Measurements from ENCODE around the gene DAP. TPM values are rescaled to one million over a fixed set of nuclear protein-coding genes. Genes with fewer than 3 reads are reported as not detected.

The DAP gene
- polyA plus RNA-seq, 3 donors, result 60.9 to 69.0 (median 62.3) TPM

DNA sequence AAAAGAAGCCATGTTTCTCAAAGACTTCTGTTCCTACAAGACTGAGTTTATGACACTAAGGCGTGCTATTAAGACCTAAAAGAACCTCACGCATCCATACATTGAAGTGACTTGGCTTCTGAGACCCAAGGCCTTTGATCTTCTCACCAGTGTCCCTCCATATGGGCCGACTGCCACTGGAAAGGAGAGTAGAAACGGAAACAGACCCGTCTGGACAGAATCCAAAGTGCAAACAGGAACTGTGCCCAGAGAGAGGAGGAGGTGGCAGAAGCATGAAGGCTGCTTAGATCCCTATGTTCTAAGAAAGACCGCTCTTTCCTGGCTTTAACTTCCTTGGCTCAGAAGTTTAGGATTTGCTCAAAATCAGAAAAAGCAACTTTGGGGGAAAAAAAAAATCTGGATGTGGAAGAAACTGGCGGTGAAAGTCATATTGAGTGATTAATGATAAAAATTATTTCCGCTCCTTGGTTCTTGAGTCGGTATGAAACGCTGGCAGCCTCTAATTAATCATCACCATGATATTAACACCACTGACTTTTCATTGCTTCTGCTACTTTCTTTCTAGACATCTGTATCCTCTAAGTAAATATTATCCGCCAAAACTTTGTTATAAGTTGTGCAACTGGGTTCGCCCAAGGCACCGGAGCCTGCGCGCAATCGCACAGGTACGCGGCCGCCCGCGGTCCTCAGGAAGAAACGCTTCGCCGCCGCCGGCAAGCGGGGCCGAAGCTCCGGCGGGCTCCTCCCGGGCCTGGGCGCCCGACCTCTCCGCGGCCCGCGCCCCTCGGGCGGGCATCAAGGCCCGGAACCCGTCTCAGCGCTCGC lies 726 bp downstream of the DAP start:
- DNase-seq, result peak; percentile 40 to 65 (median 59)
- H3K9me3 ChIP-seq (replicated peaks in 1 of 2; ENCODE audit: control insufficient read depth in 1 of 2, insufficient read depth in 1 of 2, low read length in 2 of 2), result no peaks in the 10 kb centered on the region
- TF ChIP-seq, protein P1, sequence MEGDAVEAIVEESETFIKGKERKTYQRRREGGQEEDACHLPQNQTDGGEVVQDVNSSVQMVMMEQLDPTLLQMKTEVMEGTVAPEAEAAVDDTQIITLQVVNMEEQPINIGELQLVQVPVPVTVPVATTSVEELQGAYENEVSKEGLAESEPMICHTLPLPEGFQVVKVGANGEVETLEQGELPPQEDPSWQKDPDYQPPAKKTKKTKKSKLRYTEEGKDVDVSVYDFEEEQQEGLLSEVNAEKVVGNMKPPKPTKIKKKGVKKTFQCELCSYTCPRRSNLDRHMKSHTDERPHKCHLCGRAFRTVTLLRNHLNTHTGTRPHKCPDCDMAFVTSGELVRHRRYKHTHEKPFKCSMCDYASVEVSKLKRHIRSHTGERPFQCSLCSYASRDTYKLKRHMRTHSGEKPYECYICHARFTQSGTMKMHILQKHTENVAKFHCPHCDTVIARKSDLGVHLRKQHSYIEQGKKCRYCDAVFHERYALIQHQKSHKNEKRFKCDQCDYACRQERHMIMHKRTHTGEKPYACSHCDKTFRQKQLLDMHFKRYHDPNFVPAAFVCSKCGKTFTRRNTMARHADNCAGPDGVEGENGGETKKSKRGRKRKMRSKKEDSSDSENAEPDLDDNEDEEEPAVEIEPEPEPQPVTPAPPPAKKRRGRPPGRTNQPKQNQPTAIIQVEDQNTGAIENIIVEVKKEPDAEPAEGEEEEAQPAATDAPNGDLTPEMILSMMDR (IDR thresholded peaks at IDR 0.05), result no peak
- peaks cover 43 to 46% of the 10 kb centered on the region in 2 donors for H3K4me1 ChIP-seq (ENCODE audit: control insufficient read depth in 1 of 2, insufficient read depth in 2 of 2, low read length in 2 of 2)
- Mint-ChIP-seq H3K4me3 (peak overlapping the region; percentile 90 to 97), H3K27me3 (ENCODE audit: low read depth in 3 of 3) (peaks cover 0 to 2% (median 1%) of the 10 kb centered on the region in 3 donors), H3K27ac (peak overlapping the region; percentile 96 to 99 (median 97)), H3K4me1 (peaks cover 54% of the 10 kb centered on the region), H3K36me3 (peaks cover 16 to 26% of the 10 kb centered on the region in 2 donors), H3K9me3 (no peaks in the 10 kb centered on the region)
- peak overlapping the region; percentile 71 to 97 (median 85) for H3K4me3 ChIP-seq (replicated peaks in 1 of 3; ENCODE audit: low read depth in 2 of 3, low read length in 3 of 3)
- H3K9ac ChIP-seq (ENCODE audit: insufficient read depth, low read length, poor library complexity, severe bottlenecking), result peak overlapping the region; percentile 92
- H4K20me1 ChIP-seq (ENCODE audit: insufficient read depth, low read length), result peaks cover 49% of the 10 kb centered on the region
- peak overlapping the region; percentile 43 for H2AFZ ChIP-seq (ENCODE audit: insufficient read depth, low read depth, low read length, poor library complexity, severe bottlenecking)
- H3K4me2 ChIP-seq (replicated peaks; ENCODE audit: extremely low read depth, low read length, poor library complexity, severe bottlenecking), result peak overlapping the region; percentile 73
- H3K79me2 ChIP-seq (ENCODE audit: insufficient read depth, low read length), result peaks cover 56% of the 10 kb centered on the region
- WGBS (ENCODE audit: insufficient coverage), result 0% methylated on average over 39 of the region's 43 CpGs
- peak overlapping the region; percentile 85 to 86 for H3K27ac ChIP-seq (ENCODE audit: low read depth in 1 of 2, low read length in 2 of 2)
- intact Hi-C loops (cut with micrococcal nuclease), result loop anchor here (2.0 to 10.0 kb wide), 5 partner anchors 28 to 308 kb away; no protein-coding TSS in a partner anchor
- H3K36me3 ChIP-seq (replicated peaks in 1 of 2; ENCODE audit: control insufficient read depth in 1 of 2, insufficient read depth in 2 of 2, low read length in 2 of 2), result peaks cover 2 to 24% of the 10 kb centered on the region in 2 donors
- H3K27me3 ChIP-seq (ENCODE audit: control insufficient read depth in 2 of 2, insufficient read depth in 2 of 2, low read length in 2 of 2), result no peaks in the 10 kb centered on the region

DNA sequence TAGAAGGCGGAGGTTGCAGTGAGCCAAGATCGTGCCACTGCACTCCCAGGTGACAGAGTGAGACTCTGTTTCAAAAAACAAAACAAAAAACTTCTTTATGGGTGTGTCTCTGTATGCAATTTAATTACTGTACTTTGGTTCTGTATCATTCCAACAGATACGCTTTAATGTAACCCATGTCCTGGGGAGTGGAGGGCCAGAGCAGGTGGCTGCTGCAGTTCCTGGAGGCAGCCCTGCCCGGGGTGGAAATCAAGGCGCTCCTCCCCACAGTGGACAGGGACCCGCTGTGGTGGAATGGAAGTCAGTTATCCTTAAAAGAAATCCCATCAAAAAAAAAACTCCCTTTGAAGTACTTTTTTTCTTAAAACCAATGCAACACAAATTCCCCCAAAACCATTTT lies 1.9 kb downstream of the DAP start:
- WGBS (ENCODE audit: insufficient coverage), result no CpG with 5 or more reads among the region's 6 CpGs
- H2AFZ ChIP-seq (ENCODE audit: insufficient read depth, low read depth, low read length, poor library complexity, severe bottlenecking), result no peak overlapping the region
- H3K4me2 ChIP-seq (replicated peaks; ENCODE audit: extremely low read depth, low read length, poor library complexity, severe bottlenecking), result peak overlapping the region; percentile 73
- H3K36me3 ChIP-seq (replicated peaks in 1 of 2; ENCODE audit: control insufficient read depth in 1 of 2, insufficient read depth in 2 of 2, low read length in 2 of 2), result peaks cover 9 to 36% of the 10 kb centered on the region in 2 donors
- peaks cover 58% of the 10 kb centered on the region for H3K4me1 Mint-ChIP-seq
- no peaks in the 10 kb centered on the region for H3K9me3 Mint-ChIP-seq
- intact Hi-C loops (cut with micrococcal nuclease), result no loop called here
- TF ChIP-seq, protein P1 (IDR thresholded peaks at IDR 0.05), result no peak
- peaks cover 61% of the 10 kb centered on the region for H4K20me1 ChIP-seq (ENCODE audit: insufficient read depth, low read length)
- DNase-seq, result no peak
- peak overlapping the region in 2 of 7 donors; percentile 42 to 73 for H3K27ac Mint-ChIP-seq
- H3K27me3 ChIP-seq (ENCODE audit: control insufficient read depth in 2 of 2, insufficient read depth in 2 of 2, low read length in 2 of 2), result no peaks in the 10 kb centered on the region
- H3K36me3 Mint-ChIP-seq, result peaks cover 27 to 37% of the 10 kb centered on the region in 2 donors
- no peak overlapping the region for H3K9ac ChIP-seq (ENCODE audit: insufficient read depth, low read length, poor library complexity, severe bottlenecking)
- no peaks in the 10 kb centered on the region for H3K9me3 ChIP-seq (replicated peaks in 1 of 2; ENCODE audit: control insufficient read depth in 1 of 2, insufficient read depth in 1 of 2, low read length in 2 of 2)
- peak overlapping the region in 1 of 3 experiments; percentile 85 for H3K4me3 ChIP-seq (replicated peaks in 1 of 3; ENCODE audit: low read depth in 2 of 3, low read length in 3 of 3)
- H3K27ac ChIP-seq (ENCODE audit: low read depth in 1 of 2, low read length in 2 of 2), result no peak overlapping the region
- peaks cover 0 to 3% (median 1%) of the 10 kb centered on the region in 3 donors for H3K27me3 Mint-ChIP-seq (ENCODE audit: low read depth in 3 of 3)
- H3K4me3 Mint-ChIP-seq, result no peak overlapping the region
- peaks cover 68% of the 10 kb centered on the region for H3K79me2 ChIP-seq (ENCODE audit: insufficient read depth, low read length)
- H3K4me1 ChIP-seq (ENCODE audit: control insufficient read depth in 1 of 2, insufficient read depth in 2 of 2, low read length in 2 of 2), result peaks cover 43 to 46% of the 10 kb centered on the region in 2 donors
